ENCODE measurements around the gene C12orf42.
"Not testable (repeated sequence)": the region's sequence is repeated elsewhere in the genome, so short reads cannot be mapped to it uniquely, and the experiment has no call there.

Gene C12orf42

GRCh38 chr12:103442822-103443221, 52.9 kb downstream of the C12orf42 start:
- DNase-seq = no peak
- no peak overlapping the region for H3K27ac ChIP-seq
- TF ChIP-seq CTCF (IDR thresholded peaks at IDR 0.05; ENCODE audit: low read depth, low read length) = no peak
- H3K4me3 ChIP-seq (ENCODE audit: low read depth, low read length) = no peak overlapping the region
- H3K9me3 ChIP-seq (ENCODE audit: severe bottlenecking) = no peaks in the 10 kb centered on the region
- no peaks in the 10 kb centered on the region for H3K27me3 ChIP-seq (ENCODE audit: insufficient read depth, low read depth, severe bottlenecking)
- no peaks in the 10 kb centered on the region for H3K36me3 ChIP-seq

GRCh38 chr12:103442182-103442555, 53.6 kb downstream of the C12orf42 start:
- Histone ChIP-seq H3K4me3 (ENCODE audit: low read depth, low read length) (no peak overlapping the region), H3K27ac (no peak overlapping the region)

GRCh38 chr12:103441437-103442181, 54.2 kb downstream of the C12orf42 start:
- H3K4me3 ChIP-seq (ENCODE audit: low read depth, low read length) = no peak overlapping the region
- H3K27ac ChIP-seq = no peak overlapping the region
- no peak for TF ChIP-seq CTCF (IDR thresholded peaks at IDR 0.05; ENCODE audit: low read depth, low read length)
- no peak for DNase-seq
- H3K27me3 ChIP-seq (ENCODE audit: insufficient read depth, low read depth, severe bottlenecking) = no peaks in the 10 kb centered on the region
- no peaks in the 10 kb centered on the region for H3K36me3 ChIP-seq
- H3K9me3 ChIP-seq (ENCODE audit: severe bottlenecking) = no peaks in the 10 kb centered on the region

More at GRCh38 chr12:103442182-103442555, 53.6 kb downstream of the C12orf42 start:
- DNase-seq = no peak
- Histone ChIP-seq H3K9me3 (ENCODE audit: severe bottlenecking) (no peaks in the 10 kb centered on the region), H3K36me3 (no peaks in the 10 kb centered on the region), H3K27me3 (ENCODE audit: insufficient read depth, low read depth, severe bottlenecking) (no peaks in the 10 kb centered on the region)
- no peak for TF ChIP-seq CTCF (IDR thresholded peaks at IDR 0.05; ENCODE audit: low read depth, low read length)

GRCh38 chr12:103434165-103435105, 61.3 kb downstream of the C12orf42 start:
- not testable (repeated sequence) for DNase-seq; H3K36me3 ChIP-seq; H3K27ac ChIP-seq; H3K27me3 ChIP-seq (ENCODE audit: insufficient read depth, low read depth, severe bottlenecking); H3K4me3 ChIP-seq (ENCODE audit: low read depth, low read length); H3K9me3 ChIP-seq (ENCODE audit: severe bottlenecking)

- Histone ChIP-seq H3K27me3 (ENCODE audit: insufficient read depth, low read depth, severe bottlenecking) (no peaks in the 10 kb centered on the region), H3K4me3 (ENCODE audit: low read depth, low read length) (no peak overlapping the region), H3K27ac (no peak overlapping the region), H3K36me3 (no peaks in the 10 kb centered on the region), H3K9me3 (ENCODE audit: severe bottlenecking) (no peaks in the 10 kb centered on the region)
- no peak for DNase-seq
- no peak for TF ChIP-seq CTCF (IDR thresholded peaks at IDR 0.05; ENCODE audit: low read depth, low read length)
These were observed 63.8 kb downstream of the C12orf42 start for GRCh38 chr12:103431950-103432349.

GRCh38 chr12:103431387-103431786, 64.4 kb downstream of the C12orf42 start:
- no peak for DNase-seq
- no peak overlapping the region for H3K27ac ChIP-seq
- no peak overlapping the region for H3K4me3 ChIP-seq (ENCODE audit: low read depth, low read length)

GRCh38 chr12:103425674-103426073, 70.1 kb downstream of the C12orf42 start:
- not testable (repeated sequence) for DNase-seq; H3K36me3 ChIP-seq; H3K27ac ChIP-seq; H3K9me3 ChIP-seq (ENCODE audit: severe bottlenecking); H3K4me3 ChIP-seq (ENCODE audit: low read depth, low read length); H3K27me3 ChIP-seq (ENCODE audit: insufficient read depth, low read depth, severe bottlenecking)

More at GRCh38 chr12:103431387-103431786, 64.4 kb downstream of the C12orf42 start:
- H3K27me3 ChIP-seq (ENCODE audit: insufficient read depth, low read depth, severe bottlenecking) = no peaks in the 10 kb centered on the region
- no peak for TF ChIP-seq CTCF (IDR thresholded peaks at IDR 0.05; ENCODE audit: low read depth, low read length)
- H3K9me3 ChIP-seq (ENCODE audit: severe bottlenecking) = no peaks in the 10 kb centered on the region
- no peaks in the 10 kb centered on the region for H3K36me3 ChIP-seq

GRCh38 chr12:103424849-103425586, 70.8 kb downstream of the C12orf42 start:
- DNase-seq = peak; percentile 11
- not testable (repeated sequence) for H3K27me3 ChIP-seq (ENCODE audit: insufficient read depth, low read depth, severe bottlenecking); H3K27ac ChIP-seq; H3K36me3 ChIP-seq; H3K4me3 ChIP-seq (ENCODE audit: low read depth, low read length); H3K9me3 ChIP-seq (ENCODE audit: severe bottlenecking)

Measured in WERI-Rb-1 (cell line).